ENCODE data around the gene KIF22. TPM values are rescaled to one million over a fixed set of nuclear protein-coding genes. Genes with fewer than 3 reads are reported as not detected.

KIF22 gene
- total RNA-seq, 1 experiment from 2014 or later = 111 TPM

DNA sequence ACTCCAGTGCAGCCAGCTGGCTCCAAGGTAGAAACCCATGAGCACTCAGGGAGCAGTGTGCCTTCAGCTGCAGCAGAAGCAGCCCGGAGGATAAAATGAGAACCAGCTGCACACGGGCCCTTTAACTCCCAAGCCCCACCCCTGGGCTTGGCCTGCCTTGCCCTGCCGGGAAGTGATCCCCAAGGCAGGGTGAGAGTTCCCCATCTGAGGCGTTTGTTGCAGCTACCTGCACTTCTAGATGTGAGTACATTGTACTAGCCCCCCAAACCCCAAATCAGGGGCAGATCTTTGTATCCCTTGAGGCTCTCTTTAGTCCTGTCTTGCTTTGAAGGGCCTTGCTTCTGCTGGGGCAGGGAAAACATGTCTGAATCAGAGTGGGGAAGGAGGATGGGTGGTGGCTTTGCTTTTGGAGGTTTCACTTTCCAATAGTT is 29.7 kb downstream of the KIF22 start, which contains the start of gene MVP:
Gene MVP, plus strand, starts transcription at position 192 of the 431 bp plus-strand sequence. CDS start 10,088 bp downstream, outside the sequence.
- peaks cover 3% of the 10 kb centered on the region for H3K36me3 ChIP-seq (ENCODE audit: control insufficient read depth, insufficient read depth, low read length)
- CTCF ChIA-PET = interaction anchor here (0.6 to 1.9 kb wide), 5 partner anchors 12 to 212 kb away, joined by 3 to 11 read pairs (median 5); partner anchors contain the start of gene SEZ6L2
- H3K4me1 ChIP-seq (ENCODE audit: control insufficient read depth, insufficient read depth, low read length) = peaks cover 61% of the 10 kb centered on the region
- intact Hi-C loops (cut with micrococcal nuclease; ENCODE audit: unreplicated experiment) = no loop called here
- BruUV-seq (replicated peaks) = no TSS peak
- TF ChIP-seq CTCF (IDR thresholded peaks at IDR 0.05) (no peak), TCF7L2 (IDR thresholded peaks at IDR 0.05; ENCODE audit: low read depth, low read length) (no peak; the same call in 1 of the 2 replicates), SIN3A (IDR thresholded peaks at IDR 0.05; ENCODE audit: borderline replicate concordance, insufficient read depth, low read depth, low read length) (peak; percentile 94), POLR2AphosphoS5 (IDR thresholded peaks at IDR 0.05; ENCODE audit: low read depth, low read length) (peak; percentile 80)
- TF ChIP-seq, protein P1, sequence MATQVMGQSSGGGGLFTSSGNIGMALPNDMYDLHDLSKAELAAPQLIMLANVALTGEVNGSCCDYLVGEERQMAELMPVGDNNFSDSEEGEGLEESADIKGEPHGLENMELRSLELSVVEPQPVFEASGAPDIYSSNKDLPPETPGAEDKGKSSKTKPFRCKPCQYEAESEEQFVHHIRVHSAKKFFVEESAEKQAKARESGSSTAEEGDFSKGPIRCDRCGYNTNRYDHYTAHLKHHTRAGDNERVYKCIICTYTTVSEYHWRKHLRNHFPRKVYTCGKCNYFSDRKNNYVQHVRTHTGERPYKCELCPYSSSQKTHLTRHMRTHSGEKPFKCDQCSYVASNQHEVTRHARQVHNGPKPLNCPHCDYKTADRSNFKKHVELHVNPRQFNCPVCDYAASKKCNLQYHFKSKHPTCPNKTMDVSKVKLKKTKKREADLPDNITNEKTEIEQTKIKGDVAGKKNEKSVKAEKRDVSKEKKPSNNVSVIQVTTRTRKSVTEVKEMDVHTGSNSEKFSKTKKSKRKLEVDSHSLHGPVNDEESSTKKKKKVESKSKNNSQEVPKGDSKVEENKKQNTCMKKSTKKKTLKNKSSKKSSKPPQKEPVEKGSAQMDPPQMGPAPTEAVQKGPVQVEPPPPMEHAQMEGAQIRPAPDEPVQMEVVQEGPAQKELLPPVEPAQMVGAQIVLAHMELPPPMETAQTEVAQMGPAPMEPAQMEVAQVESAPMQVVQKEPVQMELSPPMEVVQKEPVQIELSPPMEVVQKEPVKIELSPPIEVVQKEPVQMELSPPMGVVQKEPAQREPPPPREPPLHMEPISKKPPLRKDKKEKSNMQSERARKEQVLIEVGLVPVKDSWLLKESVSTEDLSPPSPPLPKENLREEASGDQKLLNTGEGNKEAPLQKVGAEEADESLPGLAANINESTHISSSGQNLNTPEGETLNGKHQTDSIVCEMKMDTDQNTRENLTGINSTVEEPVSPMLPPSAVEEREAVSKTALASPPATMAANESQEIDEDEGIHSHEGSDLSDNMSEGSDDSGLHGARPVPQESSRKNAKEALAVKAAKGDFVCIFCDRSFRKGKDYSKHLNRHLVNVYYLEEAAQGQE (IDR thresholded peaks at IDR 0.05; ENCODE audit: insufficient read depth in 1 of 2, low read depth in 2 of 2, low read length in 1 of 2) = no peak
- POLR2A ChIA-PET = interaction anchor here (0.5 to 0.6 kb wide), 2 partner anchors 191 to 1046 kb away, joined by 3 to 6 read pairs; no protein-coding TSS in a partner anchor
- peak within 1 kb of the TSS; percentile 69 to 94 for H3K4me3 ChIP-seq (ENCODE audit: low read depth in 2 of 2, low read length in 2 of 2)
- DNase-seq (ENCODE audit: low read depth, low spot score) (no peak), ATAC-seq (peak; percentile 49)
- H3K27me3 ChIP-seq (ENCODE audit: control insufficient read depth, insufficient read depth, low read length) = no peaks in the 10 kb centered on the region
- H3K27ac ChIP-seq (ENCODE audit: low read length) = peak within 1 kb of the TSS; percentile 94
- in situ Hi-C loops (cut with HindIII; ENCODE audit: low pct_unique_long_range_greater_than_20kb, low sequenced_read_pairs) = no loop called here
- H3K9me3 ChIP-seq (ENCODE audit: control insufficient read depth, insufficient read depth, low read depth, low read length) = no peaks in the 10 kb centered on the region

- H3K4me1 ChIP-seq (ENCODE audit: control insufficient read depth, insufficient read depth, low read length) = peaks cover 63% of the 10 kb centered on the region
- ATAC-seq (peak; percentile 36), DNase-seq (ENCODE audit: low read depth, low spot score) (no peak)
- peak overlapping the region; percentile 94 for H3K27ac ChIP-seq (ENCODE audit: low read length)
- peaks cover 3% of the 10 kb centered on the region for H3K36me3 ChIP-seq (ENCODE audit: control insufficient read depth, insufficient read depth, low read length)
- ChIA-PET POLR2A (interaction anchor here (0.6 kb wide), 2 partner anchors 9 to 415 kb away, joined by 4 read pairs; partner anchors contain the start of gene NPIPB11), CTCF (interaction anchor here (0.6 to 1.9 kb wide), 3 partner anchors 13 to 78 kb away, joined by 4 to 11 read pairs (median 10); partner anchors contain the start of gene SEZ6L2)
- peak; percentile 73 for TF ChIP-seq POLR2AphosphoS5 (IDR thresholded peaks at IDR 0.05; ENCODE audit: low read depth, low read length)
- TF ChIP-seq SIN3A (IDR thresholded peaks at IDR 0.05; ENCODE audit: borderline replicate concordance, insufficient read depth, low read depth, low read length) = 0 out of 2 replicates have a peak, but pooled peaks have one; percentile 22
- no peak for TF ChIP-seq TCF7L2 (IDR thresholded peaks at IDR 0.05; ENCODE audit: low read depth, low read length)
- no TSS peak for BruUV-seq (replicated peaks)
- in situ Hi-C loops (cut with HindIII; ENCODE audit: low pct_unique_long_range_greater_than_20kb, low sequenced_read_pairs) (no loop called here), intact Hi-C loops (cut with micrococcal nuclease; ENCODE audit: unreplicated experiment) (no loop called here)
- peak overlapping the region; percentile 69 to 94 for H3K4me3 ChIP-seq (ENCODE audit: low read depth in 2 of 2, low read length in 2 of 2)
- H3K27me3 ChIP-seq (ENCODE audit: control insufficient read depth, insufficient read depth, low read length) = no peaks in the 10 kb centered on the region
- H3K9me3 ChIP-seq (ENCODE audit: control insufficient read depth, insufficient read depth, low read depth, low read length) = no peaks in the 10 kb centered on the region
Measured at GRCh38 chr16:29820730-29821642, 30.4 kb downstream of the KIF22 start.
